GM12865 (cell line): ENCODE results near the gene AURKB.

Experiments used
- DNase-seq: peaks from one replicate; pipeline ENCODE4 v3.0.0; 2010; ENCODE audit warnings: low read depth
- H3K4me3 ChIP-seq: 2 replicates; pipeline ENCODE4 v1.5.1; 2011; ENCODE audit warnings: mild to moderate bottlenecking, low read depth, low read length, control low read depth
- CTCF ChIP-seq: IDR thresholded peaks from 2 replicates; pipeline ENCODE4 v1.5.1; 2011; ENCODE audit warnings: low read length, control low read depth, low read depth, inconsistent platforms; ENCODE audit not compliant: insufficient read depth; ENCODE audit errors: missing control alignments

Gene AURKB

GRCh38 chr17:8212312-8213180 lies 2.2 kb upstream of the AURKB start:
- H3K4me3 ChIP-seq = no peak overlapping the region
- DNase-seq = no peak
- TF ChIP-seq CTCF = no peak

GRCh38 chr17:8210761-8211458 lies 535 bp upstream of the AURKB start:
- no peak for DNase-seq
- peak overlapping the region; percentile 86 for H3K4me3 ChIP-seq
- no peak for TF ChIP-seq CTCF

GRCh38 chr17:8206536-8206935 lies 3.8 kb downstream of the AURKB start:
- TF ChIP-seq CTCF = no peak
- DNase-seq = no peak
- no peak overlapping the region for H3K4me3 ChIP-seq

- no peak for TF ChIP-seq CTCF
- DNase-seq = no peak
- no peak overlapping the region for H3K4me3 ChIP-seq
These were observed 5.4 kb downstream of the AURKB start for GRCh38 chr17:8204761-8205555.

GRCh38 chr17:8192070-8192815 lies 18.1 kb downstream of the AURKB start:
- peak; percentile 93 for DNase-seq
- TF ChIP-seq CTCF = no peak
- peak overlapping the region; percentile 65 for H3K4me3 ChIP-seq

- TF ChIP-seq CTCF = no peak
- no peak for DNase-seq
- H3K4me3 ChIP-seq = peak overlapping the region; percentile 64
These were observed 19.9 kb downstream of the AURKB start for GRCh38 chr17:8190506-8190905.
